ENCODE data around the gene TAPT1.
A peak's percentile ranks its signal among the peaks of the same experiment; 100 is the strongest.
"Not testable (repeated sequence)": the region's sequence is repeated elsewhere in the genome, so short reads cannot be mapped to it uniquely, and the experiment has no call there.

Gene TAPT1

GRCh38 chr4:16207409-16207808, 18.9 kb downstream of the TAPT1 start:
- DNase-seq, result no peak

GRCh38 chr4:16206848-16207247, 19.4 kb downstream of the TAPT1 start:
- DNase-seq, result peak; percentile 78

GRCh38 chr4:16206301-16206700, 20.0 kb downstream of the TAPT1 start:
- no peak for DNase-seq

GRCh38 chr4:16205298-16206164, 20.7 kb downstream of the TAPT1 start:
- no peak for DNase-seq

GRCh38 chr4:16204505-16204904, 21.8 kb downstream of the TAPT1 start:
- DNase-seq, result no peak

- DNase-seq, result no peak
Measured at GRCh38 chr4:16203083-16203482, 23.2 kb downstream of the TAPT1 start.

GRCh38 chr4:16202598-16202997, 23.7 kb downstream of the TAPT1 start:
- DNase-seq, result no peak

GRCh38 chr4:16199093-16199492, 27.2 kb downstream of the TAPT1 start:
- DNase-seq, result peak; percentile 22

- no peak for DNase-seq
Measured at GRCh38 chr4:16197876-16198665, 28.2 kb downstream of the TAPT1 start.

- peak; percentile 78 for DNase-seq
Measured at GRCh38 chr4:16196482-16197393, 29.5 kb downstream of the TAPT1 start.

- DNase-seq, result no peak
Measured at GRCh38 chr4:16195209-16195608, 31.1 kb downstream of the TAPT1 start.

- not testable (repeated sequence) for DNase-seq
Measured at GRCh38 chr4:16194798-16195197, 31.5 kb downstream of the TAPT1 start.

- peak; percentile 35 for DNase-seq
Measured at GRCh38 chr4:16194214-16194613, 32.1 kb downstream of the TAPT1 start.

- no peak for DNase-seq
Measured at GRCh38 chr4:16192631-16193518, 33.4 kb downstream of the TAPT1 start.

GRCh38 chr4:16192057-16192456, 34.2 kb downstream of the TAPT1 start:
- DNase-seq, result no peak

- DNase-seq, result no peak
Measured at GRCh38 chr4:16187455-16187854, 38.8 kb downstream of the TAPT1 start.

- no peak for DNase-seq
Measured at GRCh38 chr4:16186986-16187385, 39.3 kb downstream of the TAPT1 start.

- no peak for DNase-seq
Measured at GRCh38 chr4:16183604-16184003, 42.7 kb downstream of the TAPT1 start.

GRCh38 chr4:16176621-16177020, 49.6 kb downstream of the TAPT1 start:
- no peak for DNase-seq

- no peak for DNase-seq
Measured at GRCh38 chr4:16171831-16172230, 54.4 kb downstream of the TAPT1 start.

GRCh38 chr4:16169490-16169889, 56.8 kb downstream of the TAPT1 start:
- no peak for DNase-seq
